Measurements from ENCODE around the gene SPG7. TPM values are rescaled to one million over a fixed set of nuclear protein-coding genes. Genes with fewer than 3 reads are reported as not detected.
A peak's percentile ranks its signal among the peaks of the same experiment; 100 is the strongest.

SPG7 gene
- total and polyA plus RNA-seq, 11 donors: 84.0 to 168 (median 95.9) TPM

GRCh38 chr16:89530401-89531381 lies 22.5 kb downstream of the SPG7 start:
- DNase-seq (no peak), ATAC-seq (no peak)
- Histone ChIP-seq H3K36me3 (peaks cover 0 to 100% (median 97%) of the 10 kb centered on the region in 9 donors), H3K27me3 (no peaks in the 10 kb centered on the region), H3K4me1 (peaks cover 0 to 25% (median 9%) of the 10 kb centered on the region in 12 donors), H3K9me3 (no peaks in the 10 kb centered on the region), H3K27ac (no peak overlapping the region), H3K4me3 (no peak overlapping the region)
- TF ChIP-seq POLR2A (IDR thresholded peaks at IDR 0.05) (no peak), CTCF (IDR thresholded peaks at IDR 0.05) (no peak)
- intact Hi-C loops (cut with DNase I): no loop called here
- WGBS, 4 donors: 89 to 94% (median 90%) methylated on average over 36 to 37 of the region's 37 CpGs

- H3K27ac ChIP-seq: peak overlapping the region in 1 of 12 donors; percentile 44
- ATAC-seq (peak in 1 of 4 donors; percentile 10), DNase-seq (no peak)
- WGBS, 4 donors: 74 to 86% (median 79%) methylated on average over 31 of the region's 31 CpGs
- intact Hi-C loops (cut with DNase I): no loop called here
- no peaks in the 10 kb centered on the region for H3K27me3 ChIP-seq
- H3K9me3 ChIP-seq: no peaks in the 10 kb centered on the region
- peaks cover 0 to 22% (median 9%) of the 10 kb centered on the region in 12 donors for H3K4me1 ChIP-seq
- peaks cover 2 to 91% (median 89%) of the 10 kb centered on the region in 9 donors for H3K36me3 ChIP-seq
- TF ChIP-seq POLR2A (IDR thresholded peaks at IDR 0.05) (no peak), CTCF (IDR thresholded peaks at IDR 0.05) (no peak)
- no peak overlapping the region for H3K4me3 ChIP-seq
These were observed 23.8 kb downstream of the SPG7 start for GRCh38 chr16:89531821-89532526.

GRCh38 chr16:89534252-89534756 lies 26.1 kb downstream of the SPG7 start:
- no peak overlapping the region for H3K4me3 ChIP-seq
- H3K4me1 ChIP-seq: peaks cover 0 to 22% (median 9%) of the 10 kb centered on the region in 12 donors
- TF ChIP-seq CTCF (IDR thresholded peaks at IDR 0.05): no peak
- H3K9me3 ChIP-seq: no peaks in the 10 kb centered on the region
- no peaks in the 10 kb centered on the region for H3K27me3 ChIP-seq
- DNase-seq (no peak), ATAC-seq (peak; percentile 43 to 78 (median 60))
- H3K36me3 ChIP-seq: peaks cover 2 to 91% (median 82%) of the 10 kb centered on the region in 9 donors
- WGBS, 4 donors: 51 to 57% (median 56%) methylated on average over 11 of the region's 11 CpGs
- peak overlapping the region in 5 of 12 donors; percentile 18 to 78 (median 20) for H3K27ac ChIP-seq
- intact Hi-C loops (cut with DNase I): no loop called here

- Histone ChIP-seq H3K9me3 (no peaks in the 10 kb centered on the region), H3K4me3 (no peak overlapping the region), H3K36me3 (peaks cover 0 to 78% (median 63%) of the 10 kb centered on the region in 9 donors), H3K27me3 (no peaks in the 10 kb centered on the region), H3K27ac (no peak overlapping the region), H3K4me1 (peaks cover 0 to 24% (median 11%) of the 10 kb centered on the region in 12 donors)
- intact Hi-C loops (cut with DNase I): no loop called here
- WGBS, 4 donors: 93 to 98% (median 95%) methylated on average over 13 to 24 of the region's 24 CpGs
- no peak for TF ChIP-seq POLR2A (IDR thresholded peaks at IDR 0.05)
- ATAC-seq (no peak), DNase-seq (no peak)
These were observed 28.2 kb downstream of the SPG7 start for GRCh38 chr16:89536371-89536770.

All from heart left ventricle (tissue), 16 donors.